ENCODE measurements around the gene LNX2. TPM values are rescaled to one million over a fixed set of nuclear protein-coding genes. Genes with fewer than 3 reads are reported as not detected.

Gene LNX2
- total and polyA plus RNA-seq, 11 donors: 3.6 to 18.7 (median 12.7) TPM

GRCh38 chr13:27526516-27526915 lies 93.8 kb downstream of the LNX2 start:
- H3K27me3 ChIP-seq: peaks cover 0 to 12% (median 0%) of the 10 kb centered on the region in 9 donors
- H3K4me3 ChIP-seq: no peak overlapping the region
- H3K9me3 ChIP-seq: peaks cover 0 to 5% (median 0%) of the 10 kb centered on the region in 12 donors
- no peak for TF ChIP-seq POLR2A (IDR thresholded peaks at IDR 0.05)
- no peak for TF ChIP-seq CTCF (IDR thresholded peaks at IDR 0.05)
- no peaks in the 10 kb centered on the region for H3K4me1 ChIP-seq
- WGBS, 4 donors: 40 to 57% (median 51%) methylated on average over 3 of the region's 3 CpGs
- ATAC-seq (no peak), DNase-seq (no peak)
- no peak overlapping the region for H3K27ac ChIP-seq
- intact Hi-C loops (cut with DNase I): loop anchor here in 1 of 10 donors (5.0 kb wide), 1 partner anchor 144 kb away; no protein-coding TSS in a partner anchor
- no peaks in the 10 kb centered on the region for H3K36me3 ChIP-seq

GRCh38 chr13:27524981-27525975 lies 95.1 kb downstream of the LNX2 start:
- Histone ChIP-seq H3K27me3 (peaks cover 0 to 12% (median 0%) of the 10 kb centered on the region in 9 donors), H3K27ac (no peak overlapping the region), H3K36me3 (no peaks in the 10 kb centered on the region), H3K4me3 (no peak overlapping the region), H3K9me3 (peaks cover 0 to 5% (median 0%) of the 10 kb centered on the region in 12 donors), H3K4me1 (no peaks in the 10 kb centered on the region)
- intact Hi-C loops (cut with DNase I): loop anchor here in 1 of 10 donors (5.0 kb wide), 1 partner anchor 143 kb away; no protein-coding TSS in a partner anchor
- DNase-seq: no peak
- 83 to 90% (median 86%) methylated on average over 14 of the region's 14 CpGs for WGBS, 4 donors
- no peak for ATAC-seq
- TF ChIP-seq CTCF (IDR thresholded peaks at IDR 0.05) (no peak), POLR2A (IDR thresholded peaks at IDR 0.05) (no peak)

- Histone ChIP-seq H3K4me1 (no peaks in the 10 kb centered on the region), H3K27ac (no peak overlapping the region), H3K9me3 (peaks cover 0 to 4% (median 0%) of the 10 kb centered on the region in 12 donors), H3K4me3 (no peak overlapping the region), H3K27me3 (peaks cover 0 to 16% (median 0%) of the 10 kb centered on the region in 9 donors), H3K36me3 (no peaks in the 10 kb centered on the region)
- DNase-seq (no peak), ATAC-seq (no peak)
- TF ChIP-seq POLR2A (IDR thresholded peaks at IDR 0.05) (no peak), CTCF (IDR thresholded peaks at IDR 0.05) (no peak)
- intact Hi-C loops (cut with DNase I): no loop called here
- WGBS, 4 donors: 65 to 80% (median 70%) methylated on average over 4 of the region's 4 CpGs
Measured at GRCh38 chr13:27523346-27524073, 96.8 kb downstream of the LNX2 start.

GRCh38 chr13:27522847-27523246 lies 97.5 kb downstream of the LNX2 start:
- H3K27ac ChIP-seq: no peak overlapping the region
- ATAC-seq: no peak
- H3K36me3 ChIP-seq: no peaks in the 10 kb centered on the region
- no peak overlapping the region for H3K4me3 ChIP-seq
- no peaks in the 10 kb centered on the region for H3K4me1 ChIP-seq
- intact Hi-C loops (cut with DNase I): no loop called here
- TF ChIP-seq POLR2A (IDR thresholded peaks at IDR 0.05) (no peak), CTCF (IDR thresholded peaks at IDR 0.05) (no peak)
- DNase-seq: no peak
- H3K9me3 ChIP-seq: no peaks in the 10 kb centered on the region
- peaks cover 0 to 15% (median 3%) of the 10 kb centered on the region in 9 donors for H3K27me3 ChIP-seq
- WGBS, 4 donors: 41 to 53% (median 47%) methylated on average over 4 of the region's 4 CpGs
